Ovary (tissue), 3 donors: Measurements from ENCODE around the gene GBF1.

Experiments
- EP300 ChIP-seq: sonication (generic); formaldehyde crosslinking; IDR thresholded peaks from one replicate; pipeline ENCODE4 v1.6.1; 2017; ENCODE audit warnings: antibody characterized with exemption
- TF ChIP-seq, protein P1 (sequence below), 3 donors: fragments of 450-650 bp in 2 of 3; fragments of 200-600 bp in 1 of 3; IDR thresholded peaks; one replicate each; pipeline versions ENCODE4 v1.5.1 to v1.8.0; 2016 to 2022; ENCODE audit warnings: antibody characterized with exemption in 3 of 3, mild to moderate bottlenecking in 1 of 3
- donor health status: DM: no; HTN: no; CAD: no.

DNA sequence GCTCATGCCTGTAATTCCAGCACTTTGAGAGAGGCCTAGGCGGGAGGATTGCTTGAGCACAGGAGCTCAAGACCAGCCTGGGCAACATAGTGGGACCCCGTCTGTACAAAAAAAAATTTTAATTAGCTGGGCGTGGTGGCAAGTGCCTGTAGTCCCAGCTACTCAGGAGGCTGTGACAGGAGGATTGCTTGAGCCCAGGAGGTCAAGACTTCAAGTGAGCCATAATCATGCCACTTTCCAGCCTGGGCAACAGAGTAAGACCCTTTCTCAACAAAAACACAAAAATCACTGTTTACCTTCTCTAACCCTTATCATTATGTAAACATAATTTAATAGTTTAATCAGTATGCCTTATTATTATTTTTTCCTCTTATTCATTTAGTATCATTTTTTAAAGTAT is 44.5 kb downstream of the GBF1 start:
- TF ChIP-seq, protein P1, sequence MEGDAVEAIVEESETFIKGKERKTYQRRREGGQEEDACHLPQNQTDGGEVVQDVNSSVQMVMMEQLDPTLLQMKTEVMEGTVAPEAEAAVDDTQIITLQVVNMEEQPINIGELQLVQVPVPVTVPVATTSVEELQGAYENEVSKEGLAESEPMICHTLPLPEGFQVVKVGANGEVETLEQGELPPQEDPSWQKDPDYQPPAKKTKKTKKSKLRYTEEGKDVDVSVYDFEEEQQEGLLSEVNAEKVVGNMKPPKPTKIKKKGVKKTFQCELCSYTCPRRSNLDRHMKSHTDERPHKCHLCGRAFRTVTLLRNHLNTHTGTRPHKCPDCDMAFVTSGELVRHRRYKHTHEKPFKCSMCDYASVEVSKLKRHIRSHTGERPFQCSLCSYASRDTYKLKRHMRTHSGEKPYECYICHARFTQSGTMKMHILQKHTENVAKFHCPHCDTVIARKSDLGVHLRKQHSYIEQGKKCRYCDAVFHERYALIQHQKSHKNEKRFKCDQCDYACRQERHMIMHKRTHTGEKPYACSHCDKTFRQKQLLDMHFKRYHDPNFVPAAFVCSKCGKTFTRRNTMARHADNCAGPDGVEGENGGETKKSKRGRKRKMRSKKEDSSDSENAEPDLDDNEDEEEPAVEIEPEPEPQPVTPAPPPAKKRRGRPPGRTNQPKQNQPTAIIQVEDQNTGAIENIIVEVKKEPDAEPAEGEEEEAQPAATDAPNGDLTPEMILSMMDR (IDR thresholded peaks at IDR 0.05), result no peak
- TF ChIP-seq EP300, result no peak
